Stomach (tissue), 4 donors: ENCODE measurements around the gene AGBL2.

Experiments
- CTCF ChIP-seq, 7 experiments: fragments of 450-650 bp in 4 of 7; fragments of 200-600 bp in 3 of 7; sonication (generic) in 3 of 7; IDR thresholded peaks; one replicate each; pipeline ENCODE4 v1.5.1; 2016 to 2019; ENCODE audit warnings: antibody characterized with exemption in 7 of 7, control low read depth in 2 of 7, mild to moderate bottlenecking in 1 of 7
- POLR2A ChIP-seq, 4 donors: fragments of 450-650 bp; IDR thresholded peaks; one replicate each; pipeline ENCODE4 v1.6.1; 2016; ENCODE audit warnings: antibody characterized with exemption in 4 of 4, control low read depth in 2 of 4, mild to moderate bottlenecking in 1 of 4, moderate library complexity in 1 of 4
- POLR2AphosphoS5 ChIP-seq, 3 donors: sonication (generic); formaldehyde crosslinking; IDR thresholded peaks; one replicate each; pipeline ENCODE4 v1.6.1; 2016; ENCODE audit warnings: antibody characterized with exemption in 3 of 3

- TF ChIP-seq CTCF (IDR thresholded peaks at IDR 0.05) (no peak), POLR2A (IDR thresholded peaks at IDR 0.05) (no peak), POLR2AphosphoS5 (IDR thresholded peaks at IDR 0.05) (no peak)
These were observed 53.9 kb downstream of the AGBL2 start for GRCh38 chr11:47661245-47661644.
